IMR-90 (cell line): ENCODE data around the gene GRIK5. TPM values are rescaled to one million over a fixed set of nuclear protein-coding genes. Genes with fewer than 3 reads are reported as not detected.

Experiments
- ATAC-seq: fragments of 200-7000 bp; cut with Tn5 transposase; 2 replicates; pipeline ENCODE4 v1.9.1; 2020; ENCODE audit warnings: low read depth, mild to moderate bottlenecking, moderate library complexity
- BruUV-seq: library from RNA; stranded (reverse); fragments of 400-500 nt; replicated peaks from 2 replicates; lab custom pipeline; 2021; lab: Mats Ljungman, UMichigan
- CTCF ChIA-PET: fragments of 300-600 bp; formaldehyde crosslinking; extraction: SDS; loops from one replicate; lab custom pipeline; 2021; ENCODE audit warnings: antibody characterized with exemption; lab: Yijun Ruan, JAX
- POLR2A ChIA-PET: fragments of 300-600 bp; sonication (Branson Sonifier 250); formaldehyde crosslinking; loops from one replicate; lab custom pipeline; 2022; ENCODE audit warnings: antibody characterized with exemption; ENCODE audit not compliant: unreplicated experiment; lab: Charles Lee
- DNase-seq: peaks from one replicate; pipeline ENCODE4 v3.0.0; 2013
- H2AFZ ChIP-seq: replicated peaks from 2 replicates; pipeline ENCODE3; 2013; ENCODE audit warnings: low read length, mild to moderate bottlenecking; ENCODE audit not compliant: poor library complexity
- H2AK5ac ChIP-seq: 2 replicates; pipeline ENCODE4 v1.6.1; 2013; ENCODE audit warnings: low read depth, low read length, inconsistent platforms
- H2AK9ac ChIP-seq: replicated peaks from 2 replicates; pipeline ENCODE3; 2013; ENCODE audit warnings: mild to moderate bottlenecking, low read depth, low read length, moderate library complexity; ENCODE audit not compliant: poor library complexity
- H2BK120ac ChIP-seq: 2 replicates; pipeline ENCODE4 v1.6.1; 2013; ENCODE audit warnings: low read depth, low read length, inconsistent platforms
- H2BK15ac ChIP-seq: 3 replicates; pipeline ENCODE4 v1.6.1; 2013; ENCODE audit warnings: low read depth, low read length, inconsistent platforms
- H2BK20ac ChIP-seq: 2 replicates; pipeline ENCODE4 v1.6.1; 2013; ENCODE audit warnings: low read depth, mild to moderate bottlenecking, inconsistent platforms, low read length, moderate library complexity
- H2BK5ac ChIP-seq: 2 replicates; pipeline ENCODE4 v1.6.1; 2013; ENCODE audit warnings: mild to moderate bottlenecking, low read depth, low read length, inconsistent platforms; ENCODE audit not compliant: poor library complexity, severe bottlenecking
- H3K14ac ChIP-seq: replicated peaks from 2 replicates; pipeline ENCODE4 v1.6.1; 2013; ENCODE audit warnings: low read depth, low read length, inconsistent platforms
- H3K18ac ChIP-seq: 2 replicates; pipeline ENCODE4 v1.6.1; 2013; ENCODE audit warnings: low read depth, low read length, control low read depth
- H3K23ac ChIP-seq: 2 replicates; pipeline ENCODE4 v1.6.1; 2013; ENCODE audit warnings: low read depth, low read length, inconsistent platforms
- H3K27ac ChIP-seq: 2 replicates; pipeline ENCODE4 v1.5.1; 2013; ENCODE audit warnings: mild to moderate bottlenecking, control low read depth, low read length; ENCODE audit not compliant: insufficient read depth
- H3K27me3 ChIP-seq: 2 replicates; pipeline ENCODE4 v1.6.1; 2013; ENCODE audit warnings: low read length; ENCODE audit not compliant: control insufficient read depth, insufficient read depth
- H3K36me3 ChIP-seq: 2 replicates; pipeline ENCODE4 v1.6.1; 2013; ENCODE audit warnings: low read length, mixed read lengths; ENCODE audit not compliant: control insufficient read depth, insufficient read depth
- H3K4ac ChIP-seq: 2 replicates; pipeline ENCODE4 v1.6.1; 2013; ENCODE audit warnings: low read depth, low read length, inconsistent platforms
- H3K4me1 ChIP-seq: 2 replicates; pipeline ENCODE4 v1.6.1; 2013; ENCODE audit warnings: low read length, mixed read lengths; ENCODE audit not compliant: control insufficient read depth, insufficient read depth
- H3K4me2 ChIP-seq: 2 replicates; pipeline ENCODE4 v1.6.1; 2013; ENCODE audit warnings: low read depth, mild to moderate bottlenecking, control low read depth, low read length, moderate library complexity
- H3K4me3 ChIP-seq: 2 replicates; pipeline ENCODE4 v1.5.1; 2013; ENCODE audit warnings: low read depth, mild to moderate bottlenecking, control low read depth, low read length, moderate library complexity; ENCODE audit not compliant: insufficient read depth
- H3K56ac ChIP-seq: 2 replicates; pipeline ENCODE4 v1.6.1; 2013; ENCODE audit warnings: low read length, inconsistent platforms; ENCODE audit not compliant: insufficient read depth; ENCODE audit errors: extremely low read depth
- H3K79me1 ChIP-seq, 2 experiments: 2 replicates each; pipeline ENCODE4 v1.6.1; 2013; ENCODE audit warnings: low read length in 2 of 2, inconsistent platforms in 1 of 2, low read depth in 1 of 2
- H3K9ac ChIP-seq: 2 replicates; pipeline ENCODE4 v1.6.1; 2013; ENCODE audit warnings: low read depth, low read length, control low read depth
- H3K9me1 ChIP-seq: 2 replicates; pipeline ENCODE4 v1.6.1; 2013; ENCODE audit warnings: low read length, inconsistent platforms; ENCODE audit not compliant: insufficient read depth
- H3K9me3 ChIP-seq: 2 replicates; pipeline ENCODE4 v1.6.1; 2013; ENCODE audit warnings: low read length; ENCODE audit not compliant: control insufficient read depth, insufficient read depth
- H4K20me1 ChIP-seq: 2 replicates; pipeline ENCODE4 v1.6.1; 2013; ENCODE audit warnings: low read length, inconsistent platforms; ENCODE audit not compliant: insufficient read depth
- H4K5ac ChIP-seq: 2 replicates; pipeline ENCODE4 v1.6.1; 2013; ENCODE audit warnings: mild to moderate bottlenecking, low read depth, low read length, control low read depth
- H4K8ac ChIP-seq, 2 experiments: 2 replicates each; pipeline ENCODE4 v1.6.1; 2013; ENCODE audit warnings: low read depth in 2 of 2, low read length in 2 of 2, control low read depth in 1 of 2, inconsistent platforms in 1 of 2
- H4K91ac ChIP-seq: 2 replicates; pipeline ENCODE4 v1.6.1; 2013; ENCODE audit warnings: low read depth, low read length, inconsistent platforms; ENCODE audit not compliant: insufficient read depth
- CEBPB ChIP-seq: IDR thresholded peaks from 2 replicates; pipeline ENCODE4 v1.6.1; 2012; ENCODE audit warnings: low read depth, low read length, improper control_type of control experiment
- ELK1 ChIP-seq: fragments of 150-350 bp; IDR thresholded peaks from 2 replicates; pipeline ENCODE4 v1.6.1; 2016; ENCODE audit warnings: low read depth, mild to moderate bottlenecking, low read length, moderate library complexity, borderline replicate concordance
- MAFK ChIP-seq: IDR thresholded peaks from 2 replicates; pipeline ENCODE4 v1.6.1; 2012; ENCODE audit warnings: low read depth, low read length, improper control_type of control experiment
- MXI1 ChIP-seq: IDR thresholded peaks from 2 replicates; pipeline ENCODE4 v1.6.1; 2012; ENCODE audit warnings: low read depth, mild to moderate bottlenecking, low read length, moderate library complexity, borderline replicate concordance
- NFE2L2 ChIP-seq: fragments of 150-350 bp; IDR thresholded peaks from 2 replicates; pipeline ENCODE4 v1.6.1; 2016; ENCODE audit warnings: low read depth, mild to moderate bottlenecking, low read length
- POLR2A ChIP-seq: IDR thresholded peaks from 2 replicates; pipeline ENCODE4 v1.6.1; 2012; ENCODE audit warnings: mild to moderate bottlenecking, low read depth, low read length
- RAD21 ChIP-seq: IDR thresholded peaks from 2 replicates; pipeline ENCODE4 v1.6.1; 2012; ENCODE audit warnings: low read length, improper control_type of control experiment
- RCOR1 ChIP-seq: IDR thresholded peaks from 2 replicates; pipeline ENCODE4 v1.6.1; 2012; ENCODE audit warnings: mild to moderate bottlenecking, low read length, improper control_type of control experiment; ENCODE audit not compliant: insufficient replicate concordance
- WGBS, 2 experiments: methylation state at CpG; one replicate each; pipeline versions ENCODE4 v1.1.5 to v1.1.7; 2013; ENCODE audit warnings: missing lambda C conversion rate in 2 of 2; ENCODE audit not compliant: insufficient read length in 1 of 2; ENCODE audit errors: extremely low coverage in 2 of 2; 5-methylcytosine and 5-hydroxymethylcytosine counted together
- dilution Hi-C: fragments of 300-500 bp; cut with HindIII; formaldehyde crosslinking; loops from one replicate; pipeline ENCODE4 v1.14.3; 2018; ENCODE audit warnings: low sequenced_read_pairs; ENCODE audit not compliant: unreplicated experiment
- in situ Hi-C: fragments of 300-500 bp; cut with MboI; formaldehyde crosslinking; loops from 3 replicates; pipeline ENCODE4 v1.14.3; 2019; ENCODE audit warnings: low sequenced_read_pairs, inconsistent platforms, mixed read lengths
- intact Hi-C: fragments of 100-400 bp; cut with micrococcal nuclease; formaldehyde crosslinking; loops from 2 replicates; pipeline ENCODE4 v1.10.0; 2022
- polyA plus RNA-seq, 3 experiments: library from polyadenylated mRNA; depleted of rRNA; stranded (reverse); fragments of >200 nt; gene quantifications; 2 replicates each; pipeline ENCODE4 v1.2.3, GENCODE V29; 2012; ENCODE audit warnings: low replicate concordance in 1 of 3
- total RNA-seq: library from RNA; depleted of rRNA; stranded (reverse); fragments of >200 nt; gene quantifications from 2 replicates; pipeline ENCODE4 v1.2.3, GENCODE V29; 2012

Gene GRIK5
- total and polyA plus RNA-seq, 2 of the 4 experiments (the other 2 are of a cell fraction), result 0.10 TPM; not detected in 1

GRCh38 chr19:42033413-42033812 lies 36.6 kb downstream of the GRIK5 start:
- Histone ChIP-seq H2BK5ac (no peak overlapping the region), H3K4me1 (no peaks in the 10 kb centered on the region), H2BK20ac (no peak overlapping the region), H2AFZ (no peak overlapping the region), H4K5ac (no peak overlapping the region), H2BK15ac (no peak overlapping the region), H3K9me1 (no peaks in the 10 kb centered on the region), H3K27me3 (peaks cover 22% of the 10 kb centered on the region), H2AK5ac (no peak overlapping the region), H3K36me3 (no peaks in the 10 kb centered on the region), H3K9me3 (no peaks in the 10 kb centered on the region), H3K4me3 (no peak overlapping the region), H4K20me1 (no peaks in the 10 kb centered on the region), H3K4ac (no peak overlapping the region), H4K91ac (no peak overlapping the region), H3K79me1 (no peaks in the 10 kb centered on the region), H3K4me2 (no peak overlapping the region), H3K27ac (no peak overlapping the region), H3K56ac (no peak overlapping the region), H3K14ac (no peak overlapping the region), H3K9ac (no peak overlapping the region), H2AK9ac (no peak overlapping the region), H2BK120ac (no peak overlapping the region), H4K8ac (no peak overlapping the region), H3K18ac (no peak overlapping the region), H3K23ac (no peak overlapping the region)
- ATAC-seq (no peak), DNase-seq (no peak)
- in situ Hi-C loops (no loop called here), intact Hi-C loops (loop anchor here (5.0 to 10.0 kb wide), 2 partner anchors 76 to 149 kb away; partner anchors contain the start of genes ARHGEF1 and RABAC1), dilution Hi-C loops (no loop called here)
- ChIA-PET CTCF (interaction anchor here (1.7 kb wide), 1 partner anchor 16 kb away, joined by 9 read pairs; no protein-coding TSS in a partner anchor), POLR2A (no interaction called here)
- BruUV-seq, result no TSS peak
- 67% methylated on average over 1 of the region's 5 CpGs; no CpG with 5 or more reads in 1 of the 2 experiments for whole genome bisulfite sequencing, 2 experiments
- TF ChIP-seq NFE2L2 (no peak), CEBPB (0 out of 2 replicates have a peak, but pooled peaks have one; percentile 13), RAD21 (no peak), POLR2A (no peak), ELK1 (no peak), MXI1 (no peak), MAFK (no peak), RCOR1 (no peak)
